ENCODE measurements around the gene FCF1. TPM values are rescaled to one million over a fixed set of nuclear protein-coding genes. Genes with fewer than 3 reads are reported as not detected.

The FCF1 gene
- total RNA-seq, 1 experiment from 2014 or later: 61.6 TPM

DNA sequence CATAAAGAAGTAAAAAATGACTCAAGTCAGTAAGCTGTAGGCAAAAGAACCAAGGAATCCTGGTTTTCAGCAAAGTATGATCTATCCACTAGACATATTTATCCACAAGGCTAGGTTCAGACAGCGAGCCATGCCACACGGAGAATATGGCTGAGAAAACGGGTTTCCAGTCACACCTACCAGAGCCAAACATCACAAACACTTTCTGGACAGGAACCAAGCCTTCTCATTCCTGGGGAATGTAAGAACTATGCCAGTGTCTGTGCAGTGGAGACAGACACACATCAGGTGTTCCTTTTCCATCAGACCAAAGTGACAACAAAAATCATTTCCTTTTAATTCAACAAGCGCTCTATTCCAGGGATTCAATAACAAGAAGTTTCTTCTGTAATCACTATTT lies 41.2 kb upstream of the FCF1 start (continued):
- no peak for TF ChIP-seq ATF1 (CRISPR knock-in tag; IDR thresholded peaks at IDR 0.05)
- no peak for TF ChIP-seq USF2 (CRISPR knock-in tag; IDR thresholded peaks at IDR 0.05)
- no peak for TF ChIP-seq RORB (CRISPR knock-in tag; IDR thresholded peaks at IDR 0.05)

DNA sequence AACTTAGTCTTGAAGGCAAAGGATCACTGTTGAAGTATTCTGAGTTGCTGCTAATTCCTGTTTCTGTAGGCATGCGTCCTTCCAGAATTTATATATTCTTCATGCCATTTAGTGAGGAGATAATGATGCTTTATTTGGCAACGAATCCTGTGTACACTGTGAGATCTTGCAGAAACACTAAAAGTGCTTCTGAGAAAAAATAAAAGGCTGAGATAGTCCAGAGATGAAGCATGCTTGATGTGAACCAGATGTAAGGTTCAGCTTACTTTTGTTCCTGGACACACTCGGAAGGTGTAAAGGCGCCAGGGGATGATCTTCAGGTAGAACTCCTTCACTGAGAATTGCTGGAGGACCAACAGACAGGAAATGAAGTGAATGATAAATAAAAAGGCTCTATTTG lies 39.2 kb upstream of the FCF1 start:
- ATAC-seq (no peak), DNase-seq (ENCODE audit: low spot score) (no peak)
- Mint-ChIP-seq H3K27ac (no peak overlapping the region), H3K27me3 (ENCODE audit: low read depth) (no peaks in the 10 kb centered on the region), H3K4me1 (no peaks in the 10 kb centered on the region), H3K36me3 (peaks cover 56% of the 10 kb centered on the region), H3K4me3 (no peak overlapping the region), H3K9me3 (no peaks in the 10 kb centered on the region)
- TF ChIP-seq IRF2 (CRISPR knock-in tag; IDR thresholded peaks at IDR 0.05; ENCODE audit: borderline replicate concordance, low read depth) (no peak), NFE2L1 (CRISPR knock-in tag; IDR thresholded peaks at IDR 0.05) (no peak), NFYB (CRISPR knock-in tag; conservative IDR thresholded peaks at IDR 0.05; ENCODE audit: low read depth) (no peak), ZNF416 (CRISPR knock-in tag; IDR thresholded peaks at IDR 0.05) (no peak), HMGA2 (CRISPR knock-in tag; IDR thresholded peaks at IDR 0.05) (no peak), CREB1 (CRISPR knock-in tag; IDR thresholded peaks at IDR 0.05) (no peak), TP53 (CRISPR knock-in tag; IDR thresholded peaks at IDR 0.05) (no peak), ATF3 (CRISPR knock-in tag; conservative IDR thresholded peaks at IDR 0.05) (no peak), ZNF138 (CRISPR knock-in tag; conservative IDR thresholded peaks at IDR 0.05) (no peak), ATF1 (CRISPR knock-in tag; IDR thresholded peaks at IDR 0.05) (no peak), PRRX2 (CRISPR knock-in tag; IDR thresholded peaks at IDR 0.05) (no peak)
- TF ChIP-seq, protein P1, sequence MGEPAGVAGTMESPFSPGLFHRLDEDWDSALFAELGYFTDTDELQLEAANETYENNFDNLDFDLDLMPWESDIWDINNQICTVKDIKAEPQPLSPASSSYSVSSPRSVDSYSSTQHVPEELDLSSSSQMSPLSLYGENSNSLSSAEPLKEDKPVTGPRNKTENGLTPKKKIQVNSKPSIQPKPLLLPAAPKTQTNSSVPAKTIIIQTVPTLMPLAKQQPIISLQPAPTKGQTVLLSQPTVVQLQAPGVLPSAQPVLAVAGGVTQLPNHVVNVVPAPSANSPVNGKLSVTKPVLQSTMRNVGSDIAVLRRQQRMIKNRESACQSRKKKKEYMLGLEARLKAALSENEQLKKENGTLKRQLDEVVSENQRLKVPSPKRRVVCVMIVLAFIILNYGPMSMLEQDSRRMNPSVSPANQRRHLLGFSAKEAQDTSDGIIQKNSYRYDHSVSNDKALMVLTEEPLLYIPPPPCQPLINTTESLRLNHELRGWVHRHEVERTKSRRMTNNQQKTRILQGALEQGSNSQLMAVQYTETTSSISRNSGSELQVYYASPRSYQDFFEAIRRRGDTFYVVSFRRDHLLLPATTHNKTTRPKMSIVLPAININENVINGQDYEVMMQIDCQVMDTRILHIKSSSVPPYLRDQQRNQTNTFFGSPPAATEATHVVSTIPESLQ (CRISPR knock-in tag; IDR thresholded peaks at IDR 0.05): no peak
- TF ChIP-seq, protein P2, sequence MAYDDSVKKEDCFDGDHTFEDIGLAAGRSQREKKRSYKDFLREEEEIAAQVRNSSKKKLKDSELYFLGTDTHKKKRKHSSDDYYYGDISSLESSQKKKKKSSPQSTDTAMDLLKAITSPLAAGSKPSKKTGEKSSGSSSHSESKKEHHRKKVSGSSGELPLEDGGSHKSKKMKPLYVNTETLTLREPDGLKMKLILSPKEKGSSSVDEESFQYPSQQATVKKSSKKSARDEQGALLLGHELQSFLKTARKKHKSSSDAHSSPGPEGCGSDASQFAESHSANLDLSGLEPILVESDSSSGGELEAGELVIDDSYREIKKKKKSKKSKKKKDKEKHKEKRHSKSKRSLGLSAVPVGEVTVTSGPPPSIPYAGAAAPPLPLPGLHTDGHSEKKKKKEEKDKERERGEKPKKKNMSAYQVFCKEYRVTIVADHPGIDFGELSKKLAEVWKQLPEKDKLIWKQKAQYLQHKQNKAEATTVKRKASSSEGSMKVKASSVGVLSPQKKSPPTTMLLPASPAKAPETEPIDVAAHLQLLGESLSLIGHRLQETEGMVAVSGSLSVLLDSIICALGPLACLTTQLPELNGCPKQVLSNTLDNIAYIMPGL (CRISPR knock-in tag; IDR thresholded peaks at IDR 0.05): no peak
- TF ChIP-seq, protein P3, sequence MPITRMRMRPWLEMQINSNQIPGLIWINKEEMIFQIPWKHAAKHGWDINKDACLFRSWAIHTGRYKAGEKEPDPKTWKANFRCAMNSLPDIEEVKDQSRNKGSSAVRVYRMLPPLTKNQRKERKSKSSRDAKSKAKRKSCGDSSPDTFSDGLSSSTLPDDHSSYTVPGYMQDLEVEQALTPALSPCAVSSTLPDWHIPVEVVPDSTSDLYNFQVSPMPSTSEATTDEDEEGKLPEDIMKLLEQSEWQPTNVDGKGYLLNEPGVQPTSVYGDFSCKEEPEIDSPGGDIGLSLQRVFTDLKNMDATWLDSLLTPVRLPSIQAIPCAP (CRISPR knock-in tag; IDR thresholded peaks at IDR 0.05): no peak
- TF ChIP-seq, protein P4, sequence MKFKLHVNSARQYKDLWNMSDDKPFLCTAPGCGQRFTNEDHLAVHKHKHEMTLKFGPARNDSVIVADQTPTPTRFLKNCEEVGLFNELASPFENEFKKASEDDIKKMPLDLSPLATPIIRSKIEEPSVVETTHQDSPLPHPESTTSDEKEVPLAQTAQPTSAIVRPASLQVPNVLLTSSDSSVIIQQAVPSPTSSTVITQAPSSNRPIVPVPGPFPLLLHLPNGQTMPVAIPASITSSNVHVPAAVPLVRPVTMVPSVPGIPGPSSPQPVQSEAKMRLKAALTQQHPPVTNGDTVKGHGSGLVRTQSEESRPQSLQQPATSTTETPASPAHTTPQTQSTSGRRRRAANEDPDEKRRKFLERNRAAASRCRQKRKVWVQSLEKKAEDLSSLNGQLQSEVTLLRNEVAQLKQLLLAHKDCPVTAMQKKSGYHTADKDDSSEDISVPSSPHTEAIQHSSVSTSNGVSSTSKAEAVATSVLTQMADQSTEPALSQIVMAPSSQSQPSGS (CRISPR knock-in tag; IDR thresholded peaks at IDR 0.05; ENCODE audit: borderline replicate concordance, low read depth): no peak
- TF ChIP-seq, protein P5, sequence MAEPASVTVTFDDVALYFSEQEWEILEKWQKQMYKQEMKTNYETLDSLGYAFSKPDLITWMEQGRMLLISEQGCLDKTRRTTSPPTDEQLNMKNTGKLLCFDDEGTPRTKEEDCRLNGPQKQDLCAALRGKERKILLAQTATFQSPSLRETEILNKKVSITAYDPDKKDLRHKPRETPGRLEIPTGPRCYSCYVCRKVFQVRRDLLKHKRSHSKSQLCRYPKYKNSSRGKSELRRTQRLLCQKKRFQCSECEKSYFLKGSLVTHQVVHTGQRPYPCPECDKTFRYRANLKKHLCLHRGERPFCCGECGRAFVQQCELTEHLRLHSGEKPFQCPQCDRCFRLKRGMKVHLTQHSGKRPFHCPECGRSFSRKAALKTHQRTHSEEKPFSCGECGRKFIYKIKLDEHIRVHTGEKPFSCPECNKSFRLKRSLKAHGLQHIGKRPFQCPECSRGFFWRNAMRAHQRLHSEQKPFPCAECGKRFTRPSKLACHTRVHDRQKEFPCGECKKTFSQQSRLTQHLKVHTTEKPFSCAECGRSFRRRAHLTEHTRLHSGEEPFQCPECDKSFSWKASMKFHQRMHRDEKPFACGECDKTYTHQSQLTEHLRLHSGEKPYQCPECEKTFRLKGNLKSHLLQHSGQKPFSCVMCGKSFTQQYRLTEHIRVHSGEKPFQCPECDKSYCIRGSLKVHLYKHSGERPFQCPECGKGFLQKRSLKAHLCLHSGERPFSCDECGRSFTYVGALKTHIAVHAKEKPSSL (CRISPR knock-in tag; conservative IDR thresholded peaks at IDR 0.05): no peak
- ChIA-PET CTCF (interaction anchor here (1.5 kb wide), 1 partner anchor 62 kb away, joined by 3 read pairs; the partner anchor contains the start of gene LTBP2), POLR2A (no interaction called here)
